K562 (cell line): ENCODE results near the gene USP44. TPM values are rescaled to one million over a fixed set of nuclear protein-coding genes. Genes with fewer than 3 reads are reported as not detected.
A peak's percentile ranks its signal among the peaks of the same experiment; 100 is the strongest.

Source experiments
- RHOXF2B ChIP-seq: fragments of 250-450 bp; sonication (Bioruptor Pico); conservative IDR thresholded peaks from 2 replicates; pipeline ENCODE4 v1.5.1; 2021
- TAF15 ChIP-seq: fragments of 200-400 bp; formaldehyde crosslinking; IDR thresholded peaks from 2 replicates; pipeline ENCODE4 v1.6.1; 2017; ENCODE audit warnings: mild to moderate bottlenecking, low read depth, low read length, moderate library complexity
- polyA plus RNA-seq, 8 experiments: library from polyadenylated mRNA; depleted of rRNA in 4 of 8; stranded (reverse) in 5 of 8; unstranded in 3 of 8; fragments of >200 nt; fragmentation: Nextera tagmentation in 2 of 8; fragmentation: Illumina TruSeq in 1 of 8; extraction: Ambion mirVana in 2 of 8; extraction: Trizol in 1 of 8; gene quantifications; 2 replicates each; pipeline versions ENCODE4 v1.2.1 to v1.2.3, GENCODE V29; 2011 to 2014; ENCODE audit warnings: inconsistent platforms in 1 of 8, missing spikeins in 1 of 8
- total RNA-seq, 7 experiments: library from RNA; depleted of rRNA in 6 of 7; stranded (reverse); fragments of >200 nt in 6 of 7; fragmentation: Illumina TruSeq in 2 of 7; extraction: Trizol in 2 of 7; gene quantifications; 2 replicates each; pipeline versions ENCODE4 v1.2.1 to v1.2.3, GENCODE V29; 2011 to 2021; ENCODE audit warnings: low replicate concordance in 1 of 7
- TF ChIP-seq, protein P1 (sequence below), 2 experiments: fragments of 450-650 bp in 1 of 2; IDR thresholded peaks; 2 replicates each; pipeline ENCODE4 v1.6.1; 2011 to 2017; ENCODE audit warnings: low read depth in 2 of 2, antibody characterized with exemption in 1 of 2, borderline replicate concordance in 1 of 2, low read length in 1 of 2, mild to moderate bottlenecking in 1 of 2, mixed read lengths in 1 of 2; ENCODE audit not compliant: control insufficient read depth in 1 of 2
- TF ChIP-seq, protein P2 (sequence below), 3 experiments: fragments of 200-800 bp in 1 of 3; fragments of 250-450 bp in 1 of 3; fragments of 450-650 bp in 1 of 3; sonication (Bioruptor Pico) in 1 of 3; sonication (Bioruptor generic) in 1 of 3; formaldehyde crosslinking in 1 of 3; IDR thresholded peaks; 2 replicates each; pipeline versions ENCODE4 v1.6.1 to v1.8.0; 2016 to 2022; ENCODE audit warnings: mild to moderate bottlenecking in 2 of 3, missing genetic modification characterization in 2 of 3, missing compliant biosample characterization in 1 of 3, moderate library complexity in 1 of 3
- TF ChIP-seq, protein P3 (sequence below): IDR thresholded peaks from 2 replicates; pipeline ENCODE4 v1.6.1; 2011; ENCODE audit not compliant: insufficient read length; ENCODE audit errors: extremely low read depth
- TF ChIP-seq, protein P4 (sequence below), 2 experiments: IDR thresholded peaks in 1 of 2; conservative IDR thresholded peaks in 1 of 2; 2 replicates each; pipeline ENCODE4 v1.6.1; 2016; ENCODE audit warnings: low read depth in 2 of 2, mild to moderate bottlenecking in 1 of 2, missing compliant biosample characterization in 1 of 2, missing genetic modification characterization in 1 of 2, moderate library complexity in 1 of 2

The USP44 gene
- total and polyA plus RNA-seq, 9 of the 15 experiments (the other 6 are each of a cell fraction or from before 2014, with no cell fraction given) = 2.1 to 5.7 (median 2.8) TPM

DNA sequence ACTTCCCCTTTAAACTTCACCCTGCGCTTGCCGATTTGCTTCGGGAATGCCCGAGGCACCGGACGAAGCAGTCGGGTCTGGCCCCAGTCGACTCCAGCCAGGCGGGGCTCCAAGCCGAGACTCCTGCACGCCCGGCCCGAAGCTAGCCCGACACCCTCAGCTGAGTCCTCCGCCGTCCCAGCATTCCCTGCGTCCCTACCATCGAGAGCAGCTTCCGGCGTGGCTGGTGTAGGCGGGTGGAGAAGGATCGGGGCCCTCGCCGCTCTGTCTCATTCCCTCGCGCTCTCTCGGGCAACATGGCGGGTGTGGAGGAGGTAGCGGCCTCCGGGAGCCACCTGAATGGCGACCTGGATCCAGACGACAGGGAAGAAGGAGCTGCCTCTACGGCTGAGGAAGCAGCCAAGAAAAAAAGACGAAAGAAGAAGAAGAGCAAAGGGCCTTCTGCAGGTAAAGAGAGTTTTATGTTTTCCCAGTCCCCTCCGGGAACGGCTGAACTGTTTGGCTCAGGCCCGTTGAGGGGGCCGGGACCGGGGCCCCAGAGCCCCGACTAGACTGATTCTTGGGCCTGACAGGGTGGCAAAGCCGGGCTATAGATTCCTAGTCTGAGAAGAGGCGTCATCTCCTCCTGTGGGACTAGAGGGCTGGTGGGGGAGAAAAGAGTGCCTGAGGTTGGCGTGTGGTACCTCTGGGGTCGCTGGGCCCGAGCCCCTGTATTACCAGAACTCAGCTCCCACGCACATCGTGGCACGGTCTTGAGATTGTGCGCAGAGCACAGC lies 77.2 kb downstream of the USP44 start, which contains the start of gene METAP2 (continued):
- TF ChIP-seq, protein P1, sequence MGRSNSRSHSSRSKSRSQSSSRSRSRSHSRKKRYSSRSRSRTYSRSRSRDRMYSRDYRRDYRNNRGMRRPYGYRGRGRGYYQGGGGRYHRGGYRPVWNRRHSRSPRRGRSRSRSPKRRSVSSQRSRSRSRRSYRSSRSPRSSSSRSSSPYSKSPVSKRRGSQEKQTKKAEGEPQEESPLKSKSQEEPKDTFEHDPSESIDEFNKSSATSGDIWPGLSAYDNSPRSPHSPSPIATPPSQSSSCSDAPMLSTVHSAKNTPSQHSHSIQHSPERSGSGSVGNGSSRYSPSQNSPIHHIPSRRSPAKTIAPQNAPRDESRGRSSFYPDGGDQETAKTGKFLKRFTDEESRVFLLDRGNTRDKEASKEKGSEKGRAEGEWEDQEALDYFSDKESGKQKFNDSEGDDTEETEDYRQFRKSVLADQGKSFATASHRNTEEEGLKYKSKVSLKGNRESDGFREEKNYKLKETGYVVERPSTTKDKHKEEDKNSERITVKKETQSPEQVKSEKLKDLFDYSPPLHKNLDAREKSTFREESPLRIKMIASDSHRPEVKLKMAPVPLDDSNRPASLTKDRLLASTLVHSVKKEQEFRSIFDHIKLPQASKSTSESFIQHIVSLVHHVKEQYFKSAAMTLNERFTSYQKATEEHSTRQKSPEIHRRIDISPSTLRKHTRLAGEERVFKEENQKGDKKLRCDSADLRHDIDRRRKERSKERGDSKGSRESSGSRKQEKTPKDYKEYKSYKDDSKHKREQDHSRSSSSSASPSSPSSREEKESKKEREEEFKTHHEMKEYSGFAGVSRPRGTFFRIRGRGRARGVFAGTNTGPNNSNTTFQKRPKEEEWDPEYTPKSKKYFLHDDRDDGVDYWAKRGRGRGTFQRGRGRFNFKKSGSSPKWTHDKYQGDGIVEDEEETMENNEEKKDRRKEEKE (IDR thresholded peaks at IDR 0.05; ENCODE audit: borderline replicate concordance in 1 of 2, control insufficient read depth in 1 of 2, low read depth in 2 of 2, low read length in 1 of 2) = 0 out of 4 replicates have a peak, but pooled peaks of 1 of the 2 experiments have one; percentile 73
- TF ChIP-seq, protein P2, sequence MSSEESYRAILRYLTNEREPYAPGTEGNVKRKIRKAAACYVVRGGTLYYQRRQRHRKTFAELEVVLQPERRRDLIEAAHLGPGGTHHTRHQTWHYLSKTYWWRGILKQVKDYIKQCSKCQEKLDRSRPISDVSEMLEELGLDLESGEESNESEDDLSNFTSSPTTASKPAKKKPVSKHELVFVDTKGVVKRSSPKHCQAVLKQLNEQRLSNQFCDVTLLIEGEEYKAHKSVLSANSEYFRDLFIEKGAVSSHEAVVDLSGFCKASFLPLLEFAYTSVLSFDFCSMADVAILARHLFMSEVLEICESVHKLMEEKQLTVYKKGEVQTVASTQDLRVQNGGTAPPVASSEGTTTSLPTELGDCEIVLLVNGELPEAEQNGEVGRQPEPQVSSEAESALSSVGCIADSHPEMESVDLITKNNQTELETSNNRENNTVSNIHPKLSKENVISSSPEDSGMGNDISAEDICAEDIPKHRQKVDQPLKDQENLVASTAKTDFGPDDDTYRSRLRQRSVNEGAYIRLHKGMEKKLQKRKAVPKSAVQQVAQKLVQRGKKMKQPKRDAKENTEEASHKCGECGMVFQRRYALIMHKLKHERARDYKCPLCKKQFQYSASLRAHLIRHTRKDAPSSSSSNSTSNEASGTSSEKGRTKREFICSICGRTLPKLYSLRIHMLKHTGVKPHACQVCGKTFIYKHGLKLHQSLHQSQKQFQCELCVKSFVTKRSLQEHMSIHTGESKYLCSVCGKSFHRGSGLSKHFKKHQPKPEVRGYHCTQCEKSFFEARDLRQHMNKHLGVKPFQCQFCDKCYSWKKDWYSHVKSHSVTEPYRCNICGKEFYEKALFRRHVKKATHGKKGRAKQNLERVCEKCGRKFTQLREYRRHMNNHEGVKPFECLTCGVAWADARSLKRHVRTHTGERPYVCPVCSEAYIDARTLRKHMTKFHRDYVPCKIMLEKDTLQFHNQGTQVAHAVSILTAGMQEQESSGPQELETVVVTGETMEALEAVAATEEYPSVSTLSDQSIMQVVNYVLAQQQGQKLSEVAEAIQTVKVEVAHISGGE (CRISPR knock-in tag; IDR thresholded peaks at IDR 0.05) = peak in 2 of 3 experiments; percentile 29 to 71; a peak in 2 of 6 replicates
- TF ChIP-seq TAF15 (no peak), RHOXF2B (CRISPR knock-in tag) (no peak)
- TF ChIP-seq, protein P3, sequence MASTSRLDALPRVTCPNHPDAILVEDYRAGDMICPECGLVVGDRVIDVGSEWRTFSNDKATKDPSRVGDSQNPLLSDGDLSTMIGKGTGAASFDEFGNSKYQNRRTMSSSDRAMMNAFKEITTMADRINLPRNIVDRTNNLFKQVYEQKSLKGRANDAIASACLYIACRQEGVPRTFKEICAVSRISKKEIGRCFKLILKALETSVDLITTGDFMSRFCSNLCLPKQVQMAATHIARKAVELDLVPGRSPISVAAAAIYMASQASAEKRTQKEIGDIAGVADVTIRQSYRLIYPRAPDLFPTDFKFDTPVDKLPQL = peak; percentile 30
- TF ChIP-seq, protein P4, sequence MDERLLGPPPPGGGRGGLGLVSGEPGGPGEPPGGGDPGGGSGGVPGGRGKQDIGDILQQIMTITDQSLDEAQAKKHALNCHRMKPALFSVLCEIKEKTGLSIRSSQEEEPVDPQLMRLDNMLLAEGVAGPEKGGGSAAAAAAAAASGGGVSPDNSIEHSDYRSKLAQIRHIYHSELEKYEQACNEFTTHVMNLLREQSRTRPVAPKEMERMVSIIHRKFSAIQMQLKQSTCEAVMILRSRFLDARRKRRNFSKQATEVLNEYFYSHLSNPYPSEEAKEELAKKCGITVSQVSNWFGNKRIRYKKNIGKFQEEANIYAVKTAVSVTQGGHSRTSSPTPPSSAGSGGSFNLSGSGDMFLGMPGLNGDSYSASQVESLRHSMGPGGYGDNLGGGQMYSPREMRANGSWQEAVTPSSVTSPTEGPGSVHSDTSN (CRISPR knock-in tag; IDR thresholded peaks at IDR 0.05; ENCODE audit: low read depth) = no peak
- TF ChIP-seq, protein P4 (tag; conservative IDR thresholded peaks at IDR 0.05; ENCODE audit: low read depth) = no peak
